ENCODE measurements around the gene THADA. TPM values are rescaled to one million over a fixed set of nuclear protein-coding genes. Genes with fewer than 3 reads are reported as not detected.

THADA gene
- total and polyA plus RNA-seq, 2 experiments from 2014 or later = 10.8 to 18.8 TPM

- no peaks in the 10 kb centered on the region for H4K20me1 ChIP-seq (ENCODE audit: insufficient read depth, poor library complexity, severe bottlenecking)
- H3K27ac ChIP-seq = no peak overlapping the region
- no peaks in the 10 kb centered on the region for H3K36me3 ChIP-seq (replicated peaks; ENCODE audit: insufficient read depth, low read depth)
- H3K79me2 ChIP-seq = no peaks in the 10 kb centered on the region
- H3K4me1 ChIP-seq (ENCODE audit: insufficient read depth) = peaks cover 34% of the 10 kb centered on the region
- TF ChIP-seq EZH2phosphoT487 (IDR thresholded peaks at IDR 0.05; ENCODE audit: low read depth, severe bottlenecking, unreplicated experiment) = no peak
- TF ChIP-seq EZH2 (IDR thresholded peaks at IDR 0.05; ENCODE audit: borderline replicate concordance) = no peak
- TF ChIP-seq, protein P1, sequence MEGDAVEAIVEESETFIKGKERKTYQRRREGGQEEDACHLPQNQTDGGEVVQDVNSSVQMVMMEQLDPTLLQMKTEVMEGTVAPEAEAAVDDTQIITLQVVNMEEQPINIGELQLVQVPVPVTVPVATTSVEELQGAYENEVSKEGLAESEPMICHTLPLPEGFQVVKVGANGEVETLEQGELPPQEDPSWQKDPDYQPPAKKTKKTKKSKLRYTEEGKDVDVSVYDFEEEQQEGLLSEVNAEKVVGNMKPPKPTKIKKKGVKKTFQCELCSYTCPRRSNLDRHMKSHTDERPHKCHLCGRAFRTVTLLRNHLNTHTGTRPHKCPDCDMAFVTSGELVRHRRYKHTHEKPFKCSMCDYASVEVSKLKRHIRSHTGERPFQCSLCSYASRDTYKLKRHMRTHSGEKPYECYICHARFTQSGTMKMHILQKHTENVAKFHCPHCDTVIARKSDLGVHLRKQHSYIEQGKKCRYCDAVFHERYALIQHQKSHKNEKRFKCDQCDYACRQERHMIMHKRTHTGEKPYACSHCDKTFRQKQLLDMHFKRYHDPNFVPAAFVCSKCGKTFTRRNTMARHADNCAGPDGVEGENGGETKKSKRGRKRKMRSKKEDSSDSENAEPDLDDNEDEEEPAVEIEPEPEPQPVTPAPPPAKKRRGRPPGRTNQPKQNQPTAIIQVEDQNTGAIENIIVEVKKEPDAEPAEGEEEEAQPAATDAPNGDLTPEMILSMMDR (IDR thresholded peaks at IDR 0.05; ENCODE audit: poor library complexity) = no peak
- H3K9me3 ChIP-seq (ENCODE audit: low read depth) = no peaks in the 10 kb centered on the region
- H2AFZ ChIP-seq = no peak overlapping the region
- H3K4me3 ChIP-seq = no peak overlapping the region
- H3K9me2 ChIP-seq (replicated peaks; ENCODE audit: insufficient read depth) = no peaks in the 10 kb centered on the region
- 15% methylated on average over 4 of the region's 4 CpGs for WGBS (ENCODE audit: low lambda C conversion rate, missing lambda C conversion rate)
- H3K27me3 ChIP-seq = no peaks in the 10 kb centered on the region
- peak overlapping the region; percentile 61 for H3K4me2 ChIP-seq
- DNase-seq (ENCODE audit: low spot score) = peak; percentile 44
These were observed 132.8 kb downstream of the THADA start for GRCh38 chr2:43462866-43463641.

- no peaks in the 10 kb centered on the region for H3K27me3 ChIP-seq
- H3K9me3 ChIP-seq (ENCODE audit: low read depth) = no peaks in the 10 kb centered on the region
- H3K4me2 ChIP-seq = no peak overlapping the region
- TF ChIP-seq, protein P1 (IDR thresholded peaks at IDR 0.05; ENCODE audit: poor library complexity) = no peak
- TF ChIP-seq EZH2phosphoT487 (IDR thresholded peaks at IDR 0.05; ENCODE audit: low read depth, severe bottlenecking, unreplicated experiment) (no peak), EZH2 (IDR thresholded peaks at IDR 0.05; ENCODE audit: borderline replicate concordance) (no peak)
- H3K27ac ChIP-seq = no peak overlapping the region
- DNase-seq (ENCODE audit: low spot score) = no peak
- no peak overlapping the region for H3K4me3 ChIP-seq
- no peaks in the 10 kb centered on the region for H3K79me2 ChIP-seq
- no peaks in the 10 kb centered on the region for H3K9me2 ChIP-seq (replicated peaks; ENCODE audit: insufficient read depth)
- no peaks in the 10 kb centered on the region for H3K36me3 ChIP-seq (replicated peaks; ENCODE audit: insufficient read depth, low read depth)
- peaks cover 29% of the 10 kb centered on the region for H3K4me1 ChIP-seq (ENCODE audit: insufficient read depth)
- WGBS (ENCODE audit: low lambda C conversion rate, missing lambda C conversion rate) = 74% methylated on average over 3 of the region's 3 CpGs
- no peaks in the 10 kb centered on the region for H4K20me1 ChIP-seq (ENCODE audit: insufficient read depth, poor library complexity, severe bottlenecking)
- H2AFZ ChIP-seq = no peak overlapping the region
These were observed 134.3 kb downstream of the THADA start for GRCh38 chr2:43461453-43462073.

DNA sequence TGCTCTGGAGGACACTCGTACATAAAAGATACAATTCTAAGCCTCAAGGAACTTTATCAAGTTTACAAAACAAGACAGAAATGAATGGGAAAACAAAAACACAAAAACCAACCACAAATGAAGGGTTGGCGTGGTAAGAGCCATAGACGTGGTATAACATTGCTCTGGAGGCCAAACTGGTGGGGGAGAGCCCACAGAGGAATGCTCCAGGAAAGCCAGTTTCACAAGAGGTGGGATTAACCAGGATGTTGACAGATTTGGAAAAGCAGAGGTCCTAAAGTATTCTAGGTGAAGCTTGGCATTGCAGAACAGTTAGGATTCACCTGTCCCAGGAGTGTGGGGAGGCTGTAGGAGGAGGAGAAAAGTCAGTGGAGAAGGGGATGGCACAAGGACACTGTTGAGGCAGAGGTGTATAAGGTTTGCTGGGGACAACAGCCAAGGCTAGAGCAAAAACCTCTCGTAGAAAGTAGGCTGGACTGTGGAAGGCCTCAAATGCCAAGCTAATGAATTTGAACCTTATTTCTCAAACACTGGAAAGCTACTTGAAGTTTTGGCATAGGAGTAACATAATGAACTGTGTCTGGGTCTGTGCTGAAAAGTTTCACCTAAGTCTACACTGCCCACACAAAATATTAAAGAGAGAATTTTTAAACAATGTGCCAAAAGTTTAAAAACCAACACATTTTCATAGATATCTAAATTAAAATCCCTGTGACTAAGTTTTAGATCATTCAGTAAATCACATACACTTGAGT, 135.1 kb downstream of the THADA start:
- Histone ChIP-seq H3K4me1 (ENCODE audit: insufficient read depth) (peaks cover 29% of the 10 kb centered on the region), H3K4me3 (no peak overlapping the region), H3K36me3 (replicated peaks; ENCODE audit: insufficient read depth, low read depth) (no peaks in the 10 kb centered on the region), H3K9me2 (replicated peaks; ENCODE audit: insufficient read depth) (no peaks in the 10 kb centered on the region), H3K27ac (no peak overlapping the region), H3K27me3 (no peaks in the 10 kb centered on the region), H3K79me2 (no peaks in the 10 kb centered on the region), H3K9me3 (ENCODE audit: low read depth) (no peaks in the 10 kb centered on the region), H4K20me1 (ENCODE audit: insufficient read depth, poor library complexity, severe bottlenecking) (no peaks in the 10 kb centered on the region), H3K4me2 (no peak overlapping the region), H2AFZ (no peak overlapping the region)
- TF ChIP-seq EZH2phosphoT487 (IDR thresholded peaks at IDR 0.05; ENCODE audit: low read depth, severe bottlenecking, unreplicated experiment) (no peak), EZH2 (IDR thresholded peaks at IDR 0.05; ENCODE audit: borderline replicate concordance) (no peak)
- TF ChIP-seq, protein P1 (IDR thresholded peaks at IDR 0.05; ENCODE audit: poor library complexity) = no peak
- DNase-seq (ENCODE audit: low spot score) = no peak
- WGBS (ENCODE audit: low lambda C conversion rate, missing lambda C conversion rate) = 82% methylated on average over 4 of the region's 4 CpGs

Measured in hepatocyte (in vitro differentiated cells).